Activated CD4-positive, alpha-beta T cell treated with anti-CD3 and anti-CD28 coated beads, Interleukin-2, amount 10 ng/mL, durations not matched to agents 7 days and 5 days (primary cell): ENCODE data around the gene RRAS. TPM values are rescaled to one million over a fixed set of nuclear protein-coding genes. Genes with fewer than 3 reads are reported as not detected.

ENCODE experiments used
- CTCF ChIA-PET: fragments of 350-600 bp; sonication (Branson Sonifier 250); formaldehyde crosslinking; loops from one replicate; lab custom pipeline; 2021; ENCODE audit warnings: antibody characterized with exemption; lab: Charles Lee
- POLR2A ChIA-PET: fragments of 350-600 bp; sonication (Branson Sonifier 250); formaldehyde crosslinking; loops from one replicate; lab custom pipeline; 2021; ENCODE audit warnings: antibody characterized with exemption; lab: Charles Lee
- DNase-seq: peaks from one replicate; pipeline ENCODE4 v3.0.0-alpha.2; 2020
- H3K27ac Mint-ChIP-seq: one replicate; pipeline ENCODE4 v1.8.0; 2021; ENCODE audit warnings: mild to moderate bottlenecking, moderate library complexity, mixed read lengths
- H3K27me3 Mint-ChIP-seq: one replicate; pipeline ENCODE4 v1.8.0; 2021; ENCODE audit warnings: mixed read lengths
- H3K36me3 Mint-ChIP-seq: one replicate; pipeline ENCODE4 v1.8.0; 2021; ENCODE audit warnings: low read depth, mixed read lengths
- H3K4me1 Mint-ChIP-seq: one replicate; pipeline ENCODE4 v1.8.0; 2021; ENCODE audit warnings: mixed read lengths
- H3K4me3 Mint-ChIP-seq: one replicate; pipeline ENCODE4 v1.8.0; 2021; ENCODE audit warnings: mild to moderate bottlenecking, moderate library complexity, mixed read lengths
- H3K9me3 Mint-ChIP-seq: one replicate; pipeline ENCODE4 v1.8.0; 2021; ENCODE audit warnings: mixed read lengths
- total RNA-seq, 2 experiments: library from RNA; stranded (reverse); gene quantifications; one replicate each; pipeline ENCODE4 v1.2.3, GENCODE V29; 2021

Gene RRAS
- total RNA-seq, 2 experiments from 2014 or later = 9.0 to 9.5 TPM

- Mint-ChIP-seq H3K4me3 (peak overlapping the region; percentile 90), H3K4me1 (peaks cover 30% of the 10 kb centered on the region), H3K9me3 (no peaks in the 10 kb centered on the region), H3K27ac (peak overlapping the region; percentile 90), H3K36me3 (peaks cover 21% of the 10 kb centered on the region), H3K27me3 (peaks cover 4% of the 10 kb centered on the region)
- CTCF ChIA-PET = interaction anchor here (0.6 to 0.9 kb wide), 3 partner anchors 86 to 142 kb away, joined by 3 read pairs; no protein-coding TSS in a partner anchor
- peak; percentile 96 for DNase-seq
- POLR2A ChIA-PET = no interaction called here
These were observed 46.5 kb downstream of the RRAS start for GRCh38 chr19:49593233-49594113.

DNA sequence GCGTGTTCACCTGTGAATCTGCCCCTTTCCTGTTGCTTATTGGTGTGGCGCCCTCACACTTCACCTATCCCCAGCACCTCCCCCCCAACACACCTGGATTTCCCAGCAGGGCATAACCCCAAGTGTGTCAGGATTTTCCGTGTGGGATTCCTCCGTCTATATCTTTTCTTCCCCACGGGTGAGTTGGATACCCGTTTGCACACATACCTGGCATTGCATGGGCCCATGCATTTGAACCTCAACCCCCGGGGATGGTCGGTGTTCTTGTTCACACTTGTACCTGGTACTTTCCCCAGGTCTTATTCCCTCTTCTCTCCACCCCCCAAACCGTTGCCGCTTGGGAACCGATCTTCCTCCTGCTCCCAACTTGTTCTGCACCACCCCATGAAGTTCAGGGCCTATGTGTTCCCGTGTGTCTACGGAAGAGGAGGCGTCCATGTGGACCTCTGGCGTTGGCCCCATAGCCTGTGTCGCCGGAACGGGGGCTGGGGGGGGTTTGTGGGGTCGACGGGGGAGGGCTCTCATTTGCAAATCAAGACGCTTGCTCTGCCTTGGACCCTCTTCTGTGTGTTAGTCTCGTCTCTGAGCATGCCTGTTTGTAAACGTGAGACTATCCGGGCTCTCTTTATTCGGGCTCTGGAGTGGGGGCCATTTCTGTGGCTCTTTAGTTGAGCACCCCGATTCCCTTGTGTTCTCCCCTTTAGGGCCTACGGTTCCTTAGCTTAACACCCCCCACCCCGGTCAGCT, 47.3 kb downstream of the RRAS start:
- H3K36me3 Mint-ChIP-seq = peaks cover 16% of the 10 kb centered on the region
- H3K27me3 Mint-ChIP-seq = peaks cover 5% of the 10 kb centered on the region
- ChIA-PET CTCF (interaction anchor here (0.6 to 0.9 kb wide), 5 partner anchors 23 to 143 kb away, joined by 3 read pairs; no protein-coding TSS in a partner anchor), POLR2A (no interaction called here)
- peak overlapping the region; percentile 90 for H3K27ac Mint-ChIP-seq
- peak; percentile 21 for DNase-seq
- H3K4me1 Mint-ChIP-seq = peaks cover 31% of the 10 kb centered on the region
- H3K9me3 Mint-ChIP-seq = no peaks in the 10 kb centered on the region
- H3K4me3 Mint-ChIP-seq = peak overlapping the region; percentile 90

- Mint-ChIP-seq H3K36me3 (peaks cover 14% of the 10 kb centered on the region), H3K27me3 (peaks cover 5% of the 10 kb centered on the region), H3K27ac (peak overlapping the region; percentile 90), H3K4me3 (peak overlapping the region; percentile 90), H3K9me3 (no peaks in the 10 kb centered on the region), H3K4me1 (peaks cover 31% of the 10 kb centered on the region)
- ChIA-PET CTCF (interaction anchor here (0.6 to 0.9 kb wide), 3 partner anchors 22 to 125 kb away, joined by 3 to 4 read pairs (median 3); no protein-coding TSS in a partner anchor), POLR2A (interaction anchor here (0.7 kb wide), 1 partner anchor 49 kb away, joined by 3 read pairs; no protein-coding TSS in a partner anchor)
- peak; percentile 54 for DNase-seq
These were observed 48.0 kb downstream of the RRAS start for GRCh38 chr19:49591731-49592485.

DNA sequence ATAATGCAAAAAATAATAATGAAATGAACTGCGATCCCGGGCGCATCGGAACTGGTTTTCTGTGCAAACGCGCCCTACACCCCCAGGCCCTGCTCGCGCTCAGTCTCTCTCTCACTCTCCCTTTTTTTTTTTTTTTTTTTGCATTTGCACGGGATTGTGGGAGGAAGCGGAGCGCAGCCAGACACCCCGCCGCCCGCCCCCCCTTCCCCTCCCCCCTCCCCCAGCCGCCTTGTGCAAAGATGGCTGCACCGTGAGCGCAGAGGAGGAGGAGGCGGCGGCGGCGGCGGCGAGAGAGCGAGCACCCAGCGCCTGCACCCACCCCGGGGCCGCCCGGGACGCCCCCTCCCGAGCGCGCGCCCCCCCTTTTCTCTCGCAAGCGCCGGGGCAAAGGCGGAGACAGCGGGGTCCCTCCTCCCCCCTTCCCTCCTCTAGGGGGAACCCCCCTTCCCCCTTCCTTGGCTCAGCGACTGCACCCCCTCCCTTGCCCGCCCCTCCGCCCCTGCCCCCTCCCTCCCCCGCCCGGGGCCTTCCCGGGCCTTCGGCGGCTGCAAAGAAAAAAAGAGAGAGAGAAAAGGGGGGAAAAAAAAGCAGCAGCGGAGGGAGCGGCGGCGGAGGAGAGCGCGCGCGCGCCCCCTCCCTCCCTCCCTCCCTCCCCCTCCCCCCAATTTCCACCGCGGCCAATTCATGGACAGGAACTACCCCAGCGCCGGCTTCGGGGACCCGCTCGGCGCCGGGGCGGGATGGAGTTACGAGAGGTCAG, 48.8 kb downstream of the RRAS start, which contains the start of gene PRR12:
TSS of gene PRR12 (plus strand) at position 212 of the 760 bp plus-strand sequence. CDS start at position 685, 473 bp downstream.
- Mint-ChIP-seq H3K9me3 (no peaks in the 10 kb centered on the region), H3K27me3 (peaks cover 5% of the 10 kb centered on the region), H3K4me3 (peak within 1 kb of the TSS; percentile 90), H3K27ac (peak within 1 kb of the TSS; percentile 97), H3K4me1 (peaks cover 31% of the 10 kb centered on the region), H3K36me3 (peaks cover 14% of the 10 kb centered on the region)
- DNase-seq = peak; percentile 73
- ChIA-PET CTCF (interaction anchor here (0.9 to 2.0 kb wide), 3 partner anchors 10 to 81 kb away, joined by 3 to 10 read pairs (median 4); partner anchors contain the start of genes NOSIP and PRRG2), POLR2A (interaction anchor here (0.7 to 1.2 kb wide), 3 partner anchors 10 to 50 kb away, joined by 3 to 4 read pairs (median 3); partner anchors contain the start of genes PRRG2 and RRAS)

GRCh38 chr19:49590071-49590970, 49.6 kb downstream of the RRAS start:
- peaks cover 5% of the 10 kb centered on the region for H3K27me3 Mint-ChIP-seq
- ChIA-PET POLR2A (interaction anchor here (0.6 to 1.2 kb wide), 3 partner anchors 9 to 63 kb away, joined by 3 to 4 read pairs (median 3); partner anchors contain the start of genes PRRG2, RCN3 and RRAS), CTCF (interaction anchor here (0.7 to 2.0 kb wide), 6 partner anchors 9 to 120 kb away, joined by 3 to 10 read pairs (median 4); partner anchors contain the start of genes FLT3LG, NOSIP, PRMT1 and PRRG2)
- H3K36me3 Mint-ChIP-seq = peaks cover 14% of the 10 kb centered on the region
- H3K4me3 Mint-ChIP-seq = peak overlapping the region; percentile 90
- DNase-seq = peak; percentile 96
- peak overlapping the region; percentile 97 for H3K27ac Mint-ChIP-seq
- H3K9me3 Mint-ChIP-seq = no peaks in the 10 kb centered on the region
- peaks cover 31% of the 10 kb centered on the region for H3K4me1 Mint-ChIP-seq

DNA sequence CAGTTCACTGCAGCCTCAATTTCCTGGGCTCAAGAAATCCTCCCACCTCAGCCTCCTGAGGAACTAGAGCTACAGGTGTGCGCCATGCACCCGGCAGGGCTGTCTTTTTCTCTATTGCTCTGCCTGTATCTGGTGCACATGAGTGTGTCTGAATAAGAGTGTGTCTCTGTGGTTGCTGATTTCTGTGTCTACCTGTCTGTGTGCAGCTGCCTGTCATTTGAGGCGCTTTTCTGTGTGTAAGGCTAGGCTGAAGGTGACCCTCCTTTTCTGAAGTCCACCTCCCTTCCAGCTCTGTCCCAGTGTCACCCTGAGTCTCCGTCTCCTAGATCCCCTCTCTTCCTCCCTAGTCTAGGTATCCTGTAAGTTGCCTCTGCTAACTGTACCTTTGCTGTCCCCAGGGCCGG, 50.4 kb downstream of the RRAS start:
- ChIA-PET CTCF (interaction anchor here (1.2 to 2.0 kb wide), 5 partner anchors 9 to 119 kb away, joined by 3 to 10 read pairs (median 4); partner anchors contain the start of genes FLT3LG, NOSIP, PRMT1 and PRRG2), POLR2A (interaction anchor here (0.6 to 1.2 kb wide), 2 partner anchors 9 to 51 kb away, joined by 3 read pairs; partner anchors contain the start of gene PRRG2)
- Mint-ChIP-seq H3K27me3 (peaks cover 5% of the 10 kb centered on the region), H3K4me3 (no peak overlapping the region), H3K4me1 (peaks cover 31% of the 10 kb centered on the region), H3K36me3 (peaks cover 12% of the 10 kb centered on the region), H3K27ac (no peak overlapping the region), H3K9me3 (no peaks in the 10 kb centered on the region)
- DNase-seq = peak; percentile 19

DNA sequence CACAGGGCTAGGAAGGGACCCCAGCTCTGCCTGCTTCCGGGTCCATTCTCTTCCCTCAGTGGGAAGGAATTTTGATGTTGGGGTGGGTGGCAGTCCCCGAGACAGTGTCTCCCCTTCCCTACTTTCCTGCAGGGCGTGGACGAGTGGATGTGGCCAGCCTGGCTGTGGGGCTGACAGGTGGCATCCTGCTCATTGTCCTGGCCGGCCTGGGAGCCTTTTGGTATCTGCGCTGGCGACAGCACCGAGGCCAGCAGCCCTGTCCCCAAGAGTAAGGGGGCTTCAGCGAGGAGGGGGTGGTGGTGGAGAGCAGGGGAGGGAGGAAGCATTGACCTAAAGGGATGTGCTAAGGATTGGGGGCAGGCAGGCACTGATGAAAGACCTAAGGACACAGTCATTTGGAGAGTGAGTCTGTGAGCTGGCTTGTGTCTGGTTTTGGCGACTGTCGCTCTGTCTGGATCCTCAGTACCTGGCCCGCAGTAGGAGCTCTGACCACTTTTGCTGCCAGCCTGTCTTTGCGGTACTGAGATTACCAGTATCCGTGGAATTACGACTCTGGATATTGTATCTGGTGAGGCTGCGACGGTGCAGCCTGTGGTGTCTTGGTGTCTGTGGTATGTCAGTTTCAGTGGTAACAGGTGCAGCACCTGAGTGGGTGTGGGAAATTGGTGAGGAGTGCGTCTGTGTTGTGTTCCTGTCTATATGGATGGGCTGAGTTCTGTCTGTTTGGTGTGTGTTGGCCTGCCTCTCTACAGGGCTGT, 51.4 kb downstream of the RRAS start:
- CTCF ChIA-PET = interaction anchor here (0.6 to 1.2 kb wide), 2 partner anchors 14 to 61 kb away, joined by 4 read pairs; partner anchors contain the start of gene RCN3
- H3K9me3 Mint-ChIP-seq = no peaks in the 10 kb centered on the region
- H3K4me3 Mint-ChIP-seq = no peak overlapping the region

DNA sequence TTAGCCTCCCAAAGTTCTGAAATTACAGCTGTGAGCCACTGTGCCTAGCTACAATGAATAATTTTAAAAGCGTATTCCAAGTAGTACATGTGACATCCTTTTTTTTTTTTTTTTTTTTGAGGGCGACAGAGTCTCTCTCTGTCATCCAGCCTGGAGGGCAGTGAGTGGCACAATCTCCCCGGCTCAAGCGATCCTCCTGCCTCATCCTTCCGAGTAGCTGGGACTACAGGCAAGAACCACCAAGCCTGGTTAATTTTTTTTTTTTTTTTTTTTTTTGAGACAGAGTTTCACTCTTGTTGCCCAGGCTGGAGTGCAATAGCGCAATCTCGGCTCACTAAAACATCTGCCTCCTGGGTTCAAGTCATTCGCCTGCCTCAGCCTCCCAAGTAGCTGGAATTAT, 52.7 kb downstream of the RRAS start:
- peaks cover 5% of the 10 kb centered on the region for H3K27me3 Mint-ChIP-seq
- ChIA-PET POLR2A (no interaction called here), CTCF (interaction anchor here (3.0 kb wide), 1 partner anchor 16 kb away, joined by 13 read pairs; no protein-coding TSS in a partner anchor)
- no peak for DNase-seq
- peaks cover 17% of the 10 kb centered on the region for H3K4me1 Mint-ChIP-seq
- H3K27ac Mint-ChIP-seq = no peak overlapping the region
- no peaks in the 10 kb centered on the region for H3K9me3 Mint-ChIP-seq
- H3K4me3 Mint-ChIP-seq = no peak overlapping the region
- H3K36me3 Mint-ChIP-seq = no peaks in the 10 kb centered on the region

More for the DNA sequence above, 51.4 kb downstream of the RRAS start:
- DNase-seq = peak; percentile 37
- Mint-ChIP-seq H3K27ac (no peak overlapping the region), H3K36me3 (peaks cover 2% of the 10 kb centered on the region), H3K27me3 (peaks cover 5% of the 10 kb centered on the region), H3K4me1 (peaks cover 25% of the 10 kb centered on the region)
- POLR2A ChIA-PET = interaction anchor here (0.6 kb wide), 1 partner anchor 52 kb away, joined by 3 read pairs; no protein-coding TSS in a partner anchor
